ENCODE data around the gene PHAF1. TPM values are rescaled to one million over a fixed set of nuclear protein-coding genes. Genes with fewer than 3 reads are reported as not detected.

The PHAF1 gene
- total and polyA plus RNA-seq, 2 donors (not counting 1 experiment from before 2014, with no cell fraction given) = 18.8 to 20.7 TPM

- Histone ChIP-seq H3K4me3 (ENCODE audit: control extremely low read depth in 1 of 5, extremely low read depth in 1 of 5, insufficient read depth in 1 of 5, low read depth in 2 of 5, low read length in 4 of 5) (no peak overlapping the region), H3K36me3 (replicated peaks in 1 of 2; ENCODE audit: control extremely low read depth in 1 of 2, control insufficient read depth in 1 of 2, extremely low read depth in 1 of 2, insufficient read depth in 2 of 2, low read length in 1 of 2) (peaks cover 2 to 75% of the 10 kb centered on the region in 2 experiments), H3K4me1 (ENCODE audit: control insufficient read depth in 2 of 2, insufficient read depth in 2 of 2, low read length in 2 of 2) (peaks cover 0 to 1% of the 10 kb centered on the region in 2 donors), H3K4me2 (replicated peaks; ENCODE audit: low read depth, low read length, poor library complexity, severe bottlenecking) (no peak overlapping the region), H3K9ac (ENCODE audit: low read length) (no peak overlapping the region), H2AFZ (ENCODE audit: insufficient read depth, low read depth, low read length, poor library complexity, severe bottlenecking) (no peak overlapping the region), H3K27ac (ENCODE audit: low read length in 2 of 2) (no peak overlapping the region), H3K9me3 (ENCODE audit: control extremely low read depth in 1 of 3, control insufficient read depth in 2 of 3, insufficient read depth in 1 of 3, low read length in 2 of 3) (peaks cover 0 to 14% (median 0%) of the 10 kb centered on the region in 3 donors), H3K79me2 (ENCODE audit: control insufficient read depth, insufficient read depth, low read length) (no peaks in the 10 kb centered on the region), H3K27me3 (replicated peaks in 1 of 4; ENCODE audit: control extremely low read depth in 1 of 4, control insufficient read depth in 3 of 4, insufficient read depth in 4 of 4, low read length in 3 of 4) (peaks cover 0 to 12% (median 3%) of the 10 kb centered on the region in 4 experiments), H4K20me1 (ENCODE audit: control insufficient read depth, insufficient read depth, low read length, poor library complexity, severe bottlenecking) (no peaks in the 10 kb centered on the region)
- Mint-ChIP-seq H3K9me3 (ENCODE audit: insufficient read depth) (no peaks in the 10 kb centered on the region), H3K27me3 (peaks cover 16% of the 10 kb centered on the region), H3K4me3 (no peak overlapping the region), H3K4me1 (peaks cover 5% of the 10 kb centered on the region), H3K27ac (no peak overlapping the region)
- intact Hi-C loops (cut with micrococcal nuclease) = no loop called here
- TF ChIP-seq CTCF (IDR thresholded peaks at IDR 0.05) (no peak), EZH2 (IDR thresholded peaks at IDR 0.05; ENCODE audit: borderline replicate concordance, insufficient read depth, low read depth, low read length, poor library complexity, severe bottlenecking) (no peak)
- no peak for ATAC-seq (ENCODE audit: low read depth)
- 94% methylated on average over 1 of the region's 2 CpGs for WGBS (ENCODE audit: insufficient coverage)
- ChIA-PET POLR2A (interaction anchor here (1.0 kb wide), 1 partner anchor 9 kb away, joined by 9 read pairs; no protein-coding TSS in a partner anchor), CTCF (interaction anchor here (1.6 kb wide), 1 partner anchor 10 kb away, joined by 7 read pairs; no protein-coding TSS in a partner anchor)
- no peak for DNase-seq
These were observed 35.2 kb downstream of the PHAF1 start for GRCh38 chr16:67144943-67145342.

GRCh38 chr16:67145746-67146145 is 36.0 kb downstream of the PHAF1 start:
- CTCF ChIA-PET = no interaction called here
- peaks cover 0 to 17% (median 6%) of the 10 kb centered on the region in 4 experiments for H3K27me3 ChIP-seq (replicated peaks in 1 of 4; ENCODE audit: control extremely low read depth in 1 of 4, control insufficient read depth in 3 of 4, insufficient read depth in 4 of 4, low read length in 3 of 4)
- ATAC-seq (ENCODE audit: low read depth) (no peak), DNase-seq (no peak)
- no peak for TF ChIP-seq EZH2 (IDR thresholded peaks at IDR 0.05; ENCODE audit: borderline replicate concordance, insufficient read depth, low read depth, low read length, poor library complexity, severe bottlenecking)
- no peak for TF ChIP-seq CTCF (IDR thresholded peaks at IDR 0.05)
- H3K4me1 ChIP-seq (ENCODE audit: control insufficient read depth in 2 of 2, insufficient read depth in 2 of 2, low read length in 2 of 2) = peaks cover 5 to 9% of the 10 kb centered on the region in 2 donors
- Mint-ChIP-seq H3K9me3 (ENCODE audit: insufficient read depth) (no peaks in the 10 kb centered on the region), H3K4me3 (no peak overlapping the region), H3K4me1 (peaks cover 5% of the 10 kb centered on the region), H3K27ac (no peak overlapping the region), H3K27me3 (peaks cover 16% of the 10 kb centered on the region)
- H3K4me3 ChIP-seq (ENCODE audit: control extremely low read depth in 1 of 5, extremely low read depth in 1 of 5, insufficient read depth in 1 of 5, low read depth in 2 of 5, low read length in 4 of 5) = no peak overlapping the region
- H3K79me2 ChIP-seq (ENCODE audit: control insufficient read depth, insufficient read depth, low read length) = no peaks in the 10 kb centered on the region
- H2AFZ ChIP-seq (ENCODE audit: insufficient read depth, low read depth, low read length, poor library complexity, severe bottlenecking) = no peak overlapping the region
- H3K27ac ChIP-seq (ENCODE audit: low read length in 2 of 2) = no peak overlapping the region
- intact Hi-C loops (cut with micrococcal nuclease) = no loop called here
- H3K9me3 ChIP-seq (ENCODE audit: control extremely low read depth in 1 of 3, control insufficient read depth in 2 of 3, insufficient read depth in 1 of 3, low read length in 2 of 3) = peaks cover 0 to 16% (median 0%) of the 10 kb centered on the region in 3 donors
- WGBS (ENCODE audit: insufficient coverage) = no CpG with 5 or more reads among the region's 2 CpGs
- no peak overlapping the region for H3K9ac ChIP-seq (ENCODE audit: low read length)
- H3K4me2 ChIP-seq (replicated peaks; ENCODE audit: low read depth, low read length, poor library complexity, severe bottlenecking) = no peak overlapping the region
- POLR2A ChIA-PET = interaction anchor here (1.0 kb wide), 1 partner anchor 8 kb away, joined by 9 read pairs; no protein-coding TSS in a partner anchor
- peaks cover 0 to 67% of the 10 kb centered on the region in 2 experiments for H3K36me3 ChIP-seq (replicated peaks in 1 of 2; ENCODE audit: control extremely low read depth in 1 of 2, control insufficient read depth in 1 of 2, extremely low read depth in 1 of 2, insufficient read depth in 2 of 2, low read length in 1 of 2)
- H4K20me1 ChIP-seq (ENCODE audit: control insufficient read depth, insufficient read depth, low read length, poor library complexity, severe bottlenecking) = no peaks in the 10 kb centered on the region
